Measurements from ENCODE around the gene ABR.

GRCh38 chr17:1188812-1189504 is 9.2 kb upstream of the ABR start:
- TF ChIP-seq TAF1 (IDR thresholded peaks at IDR 0.05; ENCODE audit: low read depth, low read length) = no peak
- TF ChIP-seq POLR2A (IDR thresholded peaks at IDR 0.05; ENCODE audit: low read depth, low read length) = no peak
- no peak for TF ChIP-seq POLR2AphosphoS5 (IDR thresholded peaks at IDR 0.05; ENCODE audit: low read depth, low read length)
- no peak for TF ChIP-seq POU2F2 (IDR thresholded peaks at IDR 0.05; ENCODE audit: low read depth, low read length)
- no peak for TF ChIP-seq SPI1 (IDR thresholded peaks at IDR 0.05; ENCODE audit: low read depth, low read length)
- TF ChIP-seq PAX5 (IDR thresholded peaks at IDR 0.05; ENCODE audit: insufficient read depth, low read length, severe bottlenecking) = no peak

All from GM12891 (cell line).